PC-9 (cell line): ENCODE data around the gene NACC2. TPM values are rescaled to one million over a fixed set of nuclear protein-coding genes. Genes with fewer than 3 reads are reported as not detected.

ENCODE experiments used
- BruUV-seq: library from RNA; stranded (reverse); fragments of 400-500 nt; replicated peaks from 2 replicates; lab custom pipeline; 2021; lab: Mats Ljungman, UMichigan
- CTCF ChIA-PET: fragments of 300-600 bp; sonication (Branson Sonifier 250); formaldehyde crosslinking; loops from one replicate; lab custom pipeline; 2022; ENCODE audit warnings: antibody characterized with exemption; lab: Charles Lee
- POLR2A ChIA-PET: fragments of 300-600 bp; sonication (Branson Sonifier 250); formaldehyde crosslinking; loops from one replicate; lab custom pipeline; 2022; ENCODE audit warnings: antibody characterized with exemption; ENCODE audit not compliant: unreplicated experiment; lab: Charles Lee
- DNase-seq, 2 experiments: peaks; one replicate each; pipeline versions ENCODE4 v3.0.0 to v3.0.0-alpha.2; 2015 to 2022; ENCODE audit warnings: mixed read lengths in 1 of 2
- H2AFZ ChIP-seq: fragments of 200-600 bp; sonication (generic); 2 replicates; pipeline ENCODE4 v1.8.1; 2017; ENCODE audit warnings: antibody characterized with exemption
- H3F3A ChIP-seq: fragments of 200-600 bp; sonication (generic); 2 replicates; pipeline ENCODE4 v1.8.1; 2017; ENCODE audit warnings: antibody characterized with exemption, mild to moderate bottlenecking, low read depth; ENCODE audit not compliant: insufficient read depth
- H3K27ac ChIP-seq: fragments of 200-600 bp; sonication (generic); 2 replicates; pipeline ENCODE4 v1.6.1; 2016; ENCODE audit warnings: mixed run types
- H3K27me3 ChIP-seq: fragments of 200-600 bp; sonication (generic); 2 replicates; pipeline ENCODE4 v1.6.1; 2016; ENCODE audit warnings: low read depth, mixed run types; ENCODE audit not compliant: insufficient read depth
- H3K36me3 ChIP-seq: fragments of 200-600 bp; sonication (generic); 2 replicates; pipeline ENCODE4 v1.6.1; 2016; ENCODE audit warnings: low read depth, mixed run types
- H3K4me1 ChIP-seq: fragments of 200-600 bp; sonication (generic); replicated peaks from 2 replicates; pipeline ENCODE4 v1.6.1; 2016; ENCODE audit warnings: mixed run types; ENCODE audit not compliant: insufficient read depth
- H3K4me2 ChIP-seq: fragments of 200-600 bp; sonication (generic); 2 replicates; pipeline ENCODE4 v1.6.1; 2017; ENCODE audit warnings: mixed run types
- H3K4me3 ChIP-seq: fragments of 200-600 bp; sonication (generic); 2 replicates; pipeline ENCODE4 v1.6.1; 2016; ENCODE audit warnings: mixed run types
- H3K79me2 ChIP-seq: fragments of 200-600 bp; sonication (generic); 2 replicates; pipeline ENCODE4 v1.6.1; 2017; ENCODE audit warnings: low read depth, mixed run types
- H3K9me2 ChIP-seq: fragments of 200-600 bp; sonication (generic); 2 replicates; pipeline ENCODE4 v1.8.1; 2017; ENCODE audit warnings: mild to moderate bottlenecking; ENCODE audit not compliant: insufficient read depth
- H3K9me3 ChIP-seq: fragments of 200-600 bp; sonication (generic); 2 replicates; pipeline ENCODE4 v1.8.1; 2016; ENCODE audit warnings: low read depth; ENCODE audit not compliant: insufficient read depth
- H4K20me1 ChIP-seq: fragments of 200-600 bp; sonication (generic); 2 replicates; pipeline ENCODE4 v1.8.1; 2017; ENCODE audit not compliant: insufficient read depth
- EZH2 ChIP-seq: fragments of 200-600 bp; sonication (generic); IDR thresholded peaks from 2 replicates; pipeline ENCODE4 v1.8.0; 2017; ENCODE audit warnings: antibody characterized with exemption, low read depth
- intact Hi-C: fragments of 100-400 bp; cut with micrococcal nuclease; formaldehyde crosslinking; loops from one replicate; pipeline ENCODE4 v1.10.0; 2022; ENCODE audit not compliant: unreplicated experiment
- total RNA-seq: library from RNA; stranded (reverse); gene quantifications from 2 replicates; pipeline ENCODE4 v1.2.3, GENCODE V29; 2021
- TF ChIP-seq, protein P1 (sequence below): fragments of 200-600 bp; sonication (generic); conservative IDR thresholded peaks from 2 replicates; pipeline ENCODE4 v1.6.1; 2017; ENCODE audit warnings: mixed run types, antibody characterized with exemption, mild to moderate bottlenecking, moderate library complexity

NACC2 gene
- total RNA-seq, 1 experiment from 2014 or later: 22.4 TPM

- H3K27me3 ChIP-seq: no peaks in the 10 kb centered on the region
- TF ChIP-seq, protein P1, sequence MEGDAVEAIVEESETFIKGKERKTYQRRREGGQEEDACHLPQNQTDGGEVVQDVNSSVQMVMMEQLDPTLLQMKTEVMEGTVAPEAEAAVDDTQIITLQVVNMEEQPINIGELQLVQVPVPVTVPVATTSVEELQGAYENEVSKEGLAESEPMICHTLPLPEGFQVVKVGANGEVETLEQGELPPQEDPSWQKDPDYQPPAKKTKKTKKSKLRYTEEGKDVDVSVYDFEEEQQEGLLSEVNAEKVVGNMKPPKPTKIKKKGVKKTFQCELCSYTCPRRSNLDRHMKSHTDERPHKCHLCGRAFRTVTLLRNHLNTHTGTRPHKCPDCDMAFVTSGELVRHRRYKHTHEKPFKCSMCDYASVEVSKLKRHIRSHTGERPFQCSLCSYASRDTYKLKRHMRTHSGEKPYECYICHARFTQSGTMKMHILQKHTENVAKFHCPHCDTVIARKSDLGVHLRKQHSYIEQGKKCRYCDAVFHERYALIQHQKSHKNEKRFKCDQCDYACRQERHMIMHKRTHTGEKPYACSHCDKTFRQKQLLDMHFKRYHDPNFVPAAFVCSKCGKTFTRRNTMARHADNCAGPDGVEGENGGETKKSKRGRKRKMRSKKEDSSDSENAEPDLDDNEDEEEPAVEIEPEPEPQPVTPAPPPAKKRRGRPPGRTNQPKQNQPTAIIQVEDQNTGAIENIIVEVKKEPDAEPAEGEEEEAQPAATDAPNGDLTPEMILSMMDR: no peak
- no peak for TF ChIP-seq EZH2
- no peak overlapping the region for H3K27ac ChIP-seq
- POLR2A ChIA-PET: no interaction called here
- peaks cover 48% of the 10 kb centered on the region for H4K20me1 ChIP-seq
- H3K9me3 ChIP-seq: no peaks in the 10 kb centered on the region
- no peak overlapping the region for H3K4me3 ChIP-seq
- DNase-seq: no peak
- 0 out of 2 replicates have a peak, but pooled peaks cover 4% of the 10 kb centered on the region for H3K79me2 ChIP-seq
- no TSS peak for BruUV-seq
- no peak overlapping the region for H2AFZ ChIP-seq
- H3K36me3 ChIP-seq: no peaks in the 10 kb centered on the region
- peaks cover 13% of the 10 kb centered on the region; the same call in 1 of the 2 replicates for H3K4me1 ChIP-seq
- no peak overlapping the region for H3K4me2 ChIP-seq
- no peaks in the 10 kb centered on the region for H3K9me2 ChIP-seq
- peaks cover 5% of the 10 kb centered on the region; the same call in 1 of the 2 replicates for H3F3A ChIP-seq
- CTCF ChIA-PET: interaction anchor here (0.5 kb wide), 1 partner anchor 31 kb away, joined by 5 read pairs; no protein-coding TSS in a partner anchor
- intact Hi-C loops: no loop called here
Measured at GRCh38 chr9:136082496-136083361, 12.4 kb downstream of the NACC2 start.

DNA sequence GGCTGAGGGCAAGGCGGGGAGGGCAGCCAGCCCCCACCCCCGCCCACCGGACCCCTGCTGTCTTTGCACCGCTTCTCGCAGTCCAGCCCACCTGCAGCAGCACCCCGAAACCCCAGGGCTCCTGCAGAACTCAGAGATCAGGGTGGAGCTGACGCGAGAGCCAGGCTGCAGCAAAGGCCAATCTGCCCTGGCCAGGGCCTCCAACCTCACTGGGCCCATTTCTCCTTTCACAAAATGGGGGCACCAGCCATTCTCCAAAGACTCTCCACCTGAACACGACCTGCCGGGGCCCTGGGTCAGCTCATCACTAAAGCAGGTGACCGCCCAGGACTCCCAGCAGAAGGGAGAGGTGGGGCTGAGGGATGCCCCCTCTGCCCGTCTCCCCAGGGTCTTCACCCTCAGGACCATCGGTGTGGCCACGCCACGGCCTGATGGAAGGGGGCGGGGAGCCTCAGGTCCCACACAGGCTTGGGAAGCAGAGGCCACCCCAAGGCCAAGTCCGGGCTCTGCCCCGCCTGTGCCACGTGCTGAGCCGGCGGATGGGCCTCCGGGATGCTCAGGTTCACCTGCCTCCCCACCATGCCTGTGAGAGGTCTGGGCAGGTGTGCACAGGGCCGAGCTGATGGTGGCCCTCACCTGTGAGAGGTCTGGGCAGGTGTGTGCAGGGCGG, 13.1 kb downstream of the NACC2 start:
- POLR2A ChIA-PET: interaction anchor here (0.7 kb wide), 1 partner anchor 90 kb away, joined by 7 read pairs; no protein-coding TSS in a partner anchor
- Histone ChIP-seq H3K9me3 (no peaks in the 10 kb centered on the region), H3K36me3 (no peaks in the 10 kb centered on the region), H3K79me2 (0 out of 2 replicates have a peak, but pooled peaks cover 4% of the 10 kb centered on the region), H3K4me2 (no peak overlapping the region), H3F3A (peaks cover 5% of the 10 kb centered on the region; the same call in 1 of the 2 replicates), H3K4me3 (no peak overlapping the region), H3K27ac (no peak overlapping the region), H3K4me1 (peaks cover 13% of the 10 kb centered on the region; the same call in 1 of the 2 replicates), H4K20me1 (peaks cover 43% of the 10 kb centered on the region), H2AFZ (no peak overlapping the region), H3K9me2 (no peaks in the 10 kb centered on the region), H3K27me3 (no peaks in the 10 kb centered on the region)
- no peak for TF ChIP-seq EZH2
- TF ChIP-seq, protein P1: no peak
- CTCF ChIA-PET: no interaction called here
- no peak for DNase-seq
- intact Hi-C loops: no loop called here
- BruUV-seq: no TSS peak

DNA sequence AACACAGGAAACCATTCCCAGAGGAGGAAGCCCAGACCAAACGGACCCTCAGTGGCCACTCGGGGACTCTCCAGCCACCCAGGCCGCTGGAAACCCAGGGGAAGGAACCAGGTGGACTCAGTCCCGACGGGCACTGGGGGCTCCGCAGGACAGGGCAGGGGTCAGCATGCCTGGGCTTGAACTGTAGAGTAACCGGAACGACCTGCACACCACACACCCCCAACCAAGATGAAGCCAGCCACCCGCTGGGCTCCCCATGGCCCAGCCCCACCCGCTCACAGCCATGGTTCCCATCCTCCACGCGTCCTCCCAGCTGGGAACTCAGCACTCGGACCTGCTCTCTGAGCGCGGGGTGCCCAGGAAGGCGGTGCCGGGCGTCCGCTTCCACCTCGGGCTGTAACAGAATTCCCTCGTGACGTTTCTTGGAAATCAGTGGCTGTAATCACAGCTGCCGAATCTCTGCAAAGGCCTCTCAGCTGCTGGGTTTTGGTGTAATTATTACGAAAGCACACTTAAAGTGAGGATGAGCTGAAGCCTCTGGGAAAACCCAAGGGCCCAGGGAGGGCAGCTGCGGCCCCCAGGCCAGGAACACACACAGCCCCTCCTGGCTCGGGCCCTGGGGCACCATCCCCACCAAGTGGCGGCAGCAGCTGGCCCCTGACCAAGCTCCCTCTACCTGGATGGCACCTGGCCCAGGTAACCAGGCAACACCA, 13.8 kb downstream of the NACC2 start:
- H3K9me2 ChIP-seq: no peaks in the 10 kb centered on the region

More for the DNA sequence above, 13.8 kb downstream of the NACC2 start:
- Histone ChIP-seq H3K79me2 (0 out of 2 replicates have a peak, but pooled peaks cover 4% of the 10 kb centered on the region), H4K20me1 (peaks cover 45% of the 10 kb centered on the region), H2AFZ (no peak overlapping the region), H3K27me3 (no peaks in the 10 kb centered on the region), H3K36me3 (no peaks in the 10 kb centered on the region), H3K9me3 (no peaks in the 10 kb centered on the region), H3K27ac (no peak overlapping the region), H3K4me1 (peaks cover 13% of the 10 kb centered on the region; the same call in 1 of the 2 replicates), H3K4me3 (no peak overlapping the region), H3K4me2 (no peak overlapping the region), H3F3A (peaks cover 5% of the 10 kb centered on the region; the same call in 1 of the 2 replicates)
- BruUV-seq: no TSS peak
- ChIA-PET CTCF (no interaction called here), POLR2A (interaction anchor here (0.7 kb wide), 1 partner anchor 91 kb away, joined by 7 read pairs; no protein-coding TSS in a partner anchor)
- DNase-seq: no peak
- TF ChIP-seq, protein P1: no peak
- no peak for TF ChIP-seq EZH2
- intact Hi-C loops: no loop called here
